ENCODE results near the gene IL18BP.

IL18BP gene

DNA sequence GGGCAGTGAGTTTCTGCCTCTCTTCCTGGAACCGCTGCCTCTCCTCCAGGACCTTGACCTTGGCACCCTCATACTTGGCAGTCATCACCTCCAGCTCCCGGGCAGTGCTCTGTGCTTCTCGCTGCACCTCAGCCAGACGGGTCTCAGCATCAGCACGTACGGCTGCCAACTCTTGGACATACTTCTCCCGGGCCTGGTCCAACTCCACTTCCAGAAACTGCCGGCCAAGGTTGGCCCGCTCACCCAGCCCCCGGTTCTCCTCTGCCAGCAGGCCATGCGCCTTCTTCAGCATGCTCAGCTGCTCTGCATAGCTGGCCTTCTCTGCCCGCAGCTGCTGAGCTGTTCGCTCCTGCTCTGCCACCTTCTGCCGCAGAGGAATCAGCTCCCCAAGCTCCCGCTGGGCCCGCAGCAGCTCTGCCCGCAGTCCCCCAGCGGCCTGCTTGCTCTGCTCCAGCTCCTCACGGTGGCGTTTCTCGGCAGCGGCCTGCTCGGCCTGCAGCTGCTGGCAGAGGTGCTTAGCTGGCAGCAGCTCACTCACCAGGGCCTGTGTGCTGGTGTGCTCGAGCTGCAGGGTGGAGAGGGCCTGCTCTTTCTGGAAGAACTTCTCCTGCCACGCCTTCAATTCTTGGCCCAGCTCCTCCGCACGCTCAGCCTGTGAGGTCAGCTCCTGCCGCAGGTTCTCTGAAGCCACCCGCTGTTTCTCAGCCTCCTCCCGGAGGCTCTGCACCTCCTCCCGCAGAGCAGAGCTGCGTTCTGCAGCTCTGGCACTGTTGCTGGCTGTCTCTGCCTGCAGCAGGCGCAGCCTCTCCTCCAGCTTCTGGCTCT, 14.4 kb downstream of the IL18BP start:
- no peak for DNase-seq (ENCODE audit: low read depth)

DNA sequence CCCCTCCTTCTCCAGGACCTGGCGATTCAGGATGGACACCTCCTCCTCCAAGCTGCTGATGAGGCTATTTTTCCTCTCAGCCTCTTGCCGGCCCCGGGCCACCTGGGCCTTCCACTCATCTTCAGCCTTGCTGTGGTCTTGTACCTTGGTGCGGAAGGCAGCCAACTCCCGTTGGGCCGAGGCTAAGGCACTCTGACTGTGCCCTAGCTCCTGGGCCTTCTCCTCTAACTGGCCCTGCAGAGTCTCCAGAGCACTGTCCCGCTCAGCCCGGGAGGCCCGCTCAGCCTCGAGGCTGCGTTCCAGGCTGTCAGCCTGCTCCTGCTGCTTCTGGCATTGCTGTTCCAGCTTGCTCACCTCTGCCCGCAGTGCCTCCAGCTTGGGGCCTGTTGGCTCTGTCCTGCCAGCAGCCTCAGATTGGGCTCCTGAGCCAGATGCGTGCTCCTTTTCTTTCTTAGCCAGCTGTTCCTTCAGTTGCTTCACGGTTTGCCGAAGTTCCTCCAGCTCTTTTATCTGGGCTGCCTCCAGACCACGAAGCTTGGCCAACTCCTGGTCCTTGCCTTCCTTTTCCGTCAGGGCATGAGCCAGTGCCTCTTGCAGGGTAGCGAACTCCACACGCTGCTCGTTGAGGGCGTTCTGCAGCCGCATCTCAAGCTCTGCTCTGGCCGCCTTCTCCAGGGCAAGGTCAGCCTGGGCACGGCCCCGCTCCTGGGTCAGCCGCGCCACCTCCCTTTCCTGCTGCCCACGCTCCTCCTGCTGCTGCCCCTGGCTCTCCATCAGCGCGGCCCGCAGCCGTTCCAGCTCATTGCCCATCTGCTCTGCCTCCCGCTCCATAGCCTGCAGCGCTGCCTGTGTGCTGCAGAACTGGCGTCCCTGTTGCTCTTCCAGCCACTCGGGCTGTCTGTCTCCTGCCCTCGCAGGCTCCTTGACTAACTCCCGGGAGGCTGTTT, 15.3 kb downstream of the IL18BP start:
- DNase-seq (ENCODE audit: low read depth) = no peak

- no peak for DNase-seq (ENCODE audit: low read depth)
Measured at GRCh38 chr11:72014761-72015320, 16.1 kb downstream of the IL18BP start.

DNA sequence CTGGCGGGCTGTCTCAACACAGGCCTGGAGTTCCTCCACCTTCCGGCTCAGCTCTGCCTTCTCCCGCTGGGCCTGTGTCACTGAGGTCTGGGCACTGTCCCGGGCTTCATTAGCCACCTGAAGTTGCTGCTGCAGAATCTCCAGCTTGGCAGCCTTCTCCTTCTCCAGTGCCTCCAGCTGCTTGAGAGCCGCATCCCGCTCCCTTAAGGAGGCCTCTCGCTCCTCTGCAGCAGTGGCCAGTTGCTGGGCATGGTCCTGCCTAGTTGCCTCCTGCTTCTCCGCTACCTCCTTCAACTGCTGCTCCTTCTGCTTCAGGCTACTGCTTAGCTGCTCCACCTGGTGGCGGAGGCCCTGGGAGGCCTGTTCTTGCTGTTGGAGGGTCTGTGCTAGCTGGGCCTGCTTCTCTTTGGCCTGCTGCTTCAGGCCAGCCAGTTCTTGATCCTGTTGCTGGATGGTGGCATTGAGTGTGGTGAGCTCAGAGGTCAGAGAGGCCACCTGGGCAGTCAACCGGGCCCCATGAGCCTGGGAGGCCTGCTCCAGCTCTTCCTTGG, 16.9 kb downstream of the IL18BP start:
- no peak for DNase-seq (ENCODE audit: low read depth)

DNA sequence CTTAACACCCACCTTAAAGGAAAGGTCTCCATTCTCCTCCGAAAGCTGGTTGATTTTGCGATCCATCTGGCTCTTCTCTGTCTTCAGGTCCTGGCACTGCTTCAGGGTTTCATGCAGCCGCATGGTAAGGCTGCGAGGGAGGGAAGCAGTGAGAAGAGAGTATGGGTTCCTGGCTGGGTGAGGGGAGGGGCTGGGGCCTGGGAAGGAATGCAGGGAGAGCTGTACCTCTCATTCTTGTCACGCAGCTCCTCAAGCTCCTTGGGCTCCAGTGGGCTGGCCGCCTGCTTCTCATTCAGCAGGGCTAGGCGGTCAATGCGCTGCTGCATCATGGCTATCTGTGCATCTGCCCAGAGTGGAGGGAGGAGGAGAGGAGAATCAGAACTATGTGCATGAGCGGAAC, 19.5 kb downstream of the IL18BP start:
- DNase-seq (ENCODE audit: low read depth) = no peak

- DNase-seq (ENCODE audit: low read depth) = no peak
Measured at GRCh38 chr11:72023335-72023734, 24.6 kb downstream of the IL18BP start.

DNA sequence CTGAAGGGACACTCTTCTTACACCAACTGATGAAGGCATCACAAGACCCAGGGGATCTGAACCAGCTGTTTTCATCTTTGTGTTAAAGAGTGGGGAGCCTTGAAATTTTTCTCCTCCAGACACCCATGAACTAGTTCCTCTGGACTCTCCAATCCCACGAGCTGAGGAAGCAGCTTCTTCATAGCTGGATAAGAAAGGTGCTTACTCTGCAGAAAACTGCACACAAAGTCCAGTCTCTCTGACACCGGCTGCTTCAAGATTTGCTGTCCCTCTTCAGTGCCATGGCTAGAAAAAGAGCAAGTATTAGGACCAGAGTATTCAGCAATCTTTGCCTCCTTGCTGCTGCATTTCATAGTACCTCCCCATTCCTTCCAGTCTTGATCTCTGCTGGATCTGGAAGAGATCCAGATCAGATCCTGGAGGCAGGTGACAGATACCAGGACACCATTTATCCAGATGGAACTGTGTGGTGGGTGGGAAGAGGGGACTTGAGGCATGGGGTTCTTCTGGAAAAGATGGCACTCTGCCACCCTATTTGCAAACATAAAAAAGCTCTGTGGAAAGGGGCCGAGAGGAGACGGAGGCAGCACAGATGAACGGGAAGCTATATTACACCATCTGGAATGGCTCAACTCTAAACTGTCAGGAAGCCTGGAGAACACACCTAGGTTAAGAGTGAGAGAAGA, 25.5 kb downstream of the IL18BP start:
- DNase-seq (ENCODE audit: low read depth) = no peak

DNA sequence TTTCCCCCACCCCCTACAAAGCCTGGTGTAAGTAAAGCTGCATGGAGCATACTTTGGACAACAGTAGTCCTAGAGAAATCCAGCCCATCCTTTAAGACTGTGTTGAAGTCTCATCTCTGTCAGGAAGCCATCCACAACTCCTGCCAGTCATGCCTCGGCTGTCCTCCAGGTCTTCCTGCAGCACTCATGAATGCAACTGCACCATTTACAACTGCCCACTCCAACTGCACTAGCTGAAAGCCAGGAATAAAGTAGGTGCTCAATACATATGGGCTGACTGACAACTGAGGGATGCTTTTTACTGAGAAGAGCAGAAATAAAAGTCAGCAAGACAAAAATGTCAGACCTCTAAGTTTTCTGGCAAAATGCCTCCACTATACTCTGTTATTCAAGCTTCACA, 27.4 kb downstream of the IL18BP start:
- DNase-seq (ENCODE audit: low read depth) = no peak

GRCh38 chr11:72030472-72031045, 31.9 kb downstream of the IL18BP start:
- DNase-seq (ENCODE audit: low read depth) = no peak

- DNase-seq (ENCODE audit: low read depth) = no peak
Measured at GRCh38 chr11:72036687-72037086, 38.0 kb downstream of the IL18BP start.

GRCh38 chr11:72037554-72038311, 39.0 kb downstream of the IL18BP start:
- DNase-seq (ENCODE audit: low read depth) = no peak

- no peak for DNase-seq (ENCODE audit: low read depth)
Measured at GRCh38 chr11:72038491-72038890, 39.8 kb downstream of the IL18BP start.

DNA sequence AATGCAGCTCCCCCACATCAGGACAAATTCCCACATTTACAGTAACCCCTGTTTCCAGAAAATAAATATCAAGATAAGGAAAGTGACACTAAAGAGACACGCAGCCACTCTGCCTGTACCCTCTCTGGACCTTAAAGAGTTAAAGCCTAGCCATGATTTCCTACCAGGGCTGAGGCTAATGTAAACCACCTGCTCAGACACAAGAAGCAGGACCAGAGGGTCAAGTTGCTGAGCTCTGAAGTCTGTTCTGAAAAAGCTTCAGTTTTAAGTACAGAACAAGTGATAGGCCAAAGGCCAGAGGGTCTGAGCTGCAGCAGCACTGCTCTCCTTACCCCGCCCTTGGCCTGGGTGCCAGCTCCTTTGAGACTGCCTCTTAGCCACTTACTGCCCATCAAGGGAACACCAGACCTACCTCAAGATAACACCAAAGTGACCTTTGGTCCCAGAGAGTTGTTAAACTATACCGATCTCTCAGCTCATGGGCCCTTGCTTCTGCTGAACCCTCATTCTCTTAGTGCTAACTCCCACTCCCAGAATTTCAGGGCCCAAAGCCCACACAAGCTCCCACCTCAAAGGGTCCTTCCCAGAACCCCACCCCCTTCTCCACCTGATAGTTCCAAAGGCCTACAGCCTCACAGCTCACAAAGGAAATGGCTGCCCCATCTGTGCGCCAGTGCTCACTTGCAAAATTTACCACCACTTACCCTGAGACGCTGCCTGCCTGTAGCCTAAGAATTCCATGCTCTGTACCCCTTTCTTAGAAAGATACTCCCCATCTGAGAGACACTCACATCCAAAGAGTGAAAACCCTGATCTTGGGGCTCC, 40.5 kb downstream of the IL18BP start:
- DNase-seq (ENCODE audit: low read depth) = no peak

DNA sequence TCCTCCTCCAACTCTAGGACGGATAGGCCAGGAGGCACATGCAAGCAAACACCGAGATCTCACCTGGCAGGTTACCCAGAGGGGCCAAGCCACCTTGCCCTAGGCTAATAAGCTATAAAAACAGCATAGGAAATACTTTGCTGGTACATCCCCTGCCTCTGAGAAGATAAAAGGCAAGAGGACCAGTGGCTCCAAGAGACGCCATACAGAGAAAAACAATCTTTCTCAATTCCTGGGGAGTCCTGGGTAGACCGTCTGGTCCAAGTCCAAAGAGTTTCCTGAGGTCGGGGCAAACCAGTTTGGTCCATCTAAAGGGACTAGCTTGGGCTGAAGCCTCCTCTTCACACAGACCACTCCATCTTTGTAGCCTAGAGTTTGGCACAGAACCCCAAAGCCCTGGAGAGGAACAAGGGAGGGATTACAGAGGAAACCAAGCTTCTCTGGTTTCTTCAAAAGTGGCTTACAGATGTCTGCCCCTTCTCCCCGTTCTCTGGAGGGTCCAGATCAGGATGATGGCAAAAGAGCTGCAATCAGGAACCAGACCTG, 41.2 kb downstream of the IL18BP start:
- no peak for DNase-seq (ENCODE audit: low read depth)

DNA sequence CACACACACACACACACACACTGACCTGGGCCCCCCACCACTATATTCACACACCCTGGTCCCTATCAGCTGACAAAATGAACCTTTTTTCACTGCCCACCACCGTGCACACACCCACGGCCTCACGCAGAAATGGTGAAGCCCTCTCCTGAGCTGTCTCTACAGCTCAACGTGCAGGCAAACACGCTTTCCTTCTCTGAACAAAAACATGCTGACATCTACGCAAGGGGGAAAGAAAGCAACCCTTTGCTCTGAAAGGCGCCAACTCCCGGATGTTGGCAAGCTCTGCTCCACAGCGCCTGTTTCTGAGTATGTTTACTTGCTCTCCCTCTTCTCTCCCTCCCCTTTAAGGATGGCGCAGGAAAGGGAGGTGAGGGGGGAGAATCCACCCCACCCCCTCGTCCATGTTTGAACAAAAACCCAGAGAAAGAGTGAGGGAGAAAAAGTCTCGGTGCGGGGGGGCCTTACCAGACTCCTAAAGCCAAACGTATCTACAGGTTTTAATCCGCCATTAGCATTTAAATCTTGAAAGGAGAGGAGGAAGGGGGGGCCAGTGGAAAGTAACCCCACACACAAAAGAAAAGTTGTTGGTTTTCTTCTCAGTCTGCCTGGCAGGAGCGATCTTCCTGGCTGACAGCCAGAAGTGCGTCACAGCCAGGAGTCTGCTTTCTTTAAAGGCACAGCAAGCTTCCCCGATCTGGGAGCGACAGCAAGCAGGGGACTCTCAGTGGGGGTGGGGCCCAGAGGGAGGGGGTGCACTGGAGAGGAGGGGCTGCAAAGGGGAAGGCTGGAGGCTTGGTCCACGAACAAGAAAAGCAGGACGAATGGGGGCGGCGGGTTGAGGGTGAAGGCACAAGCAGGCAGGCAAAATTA, 42.0 kb downstream of the IL18BP start:
- DNase-seq (ENCODE audit: low read depth) = peak; percentile 62

DNA sequence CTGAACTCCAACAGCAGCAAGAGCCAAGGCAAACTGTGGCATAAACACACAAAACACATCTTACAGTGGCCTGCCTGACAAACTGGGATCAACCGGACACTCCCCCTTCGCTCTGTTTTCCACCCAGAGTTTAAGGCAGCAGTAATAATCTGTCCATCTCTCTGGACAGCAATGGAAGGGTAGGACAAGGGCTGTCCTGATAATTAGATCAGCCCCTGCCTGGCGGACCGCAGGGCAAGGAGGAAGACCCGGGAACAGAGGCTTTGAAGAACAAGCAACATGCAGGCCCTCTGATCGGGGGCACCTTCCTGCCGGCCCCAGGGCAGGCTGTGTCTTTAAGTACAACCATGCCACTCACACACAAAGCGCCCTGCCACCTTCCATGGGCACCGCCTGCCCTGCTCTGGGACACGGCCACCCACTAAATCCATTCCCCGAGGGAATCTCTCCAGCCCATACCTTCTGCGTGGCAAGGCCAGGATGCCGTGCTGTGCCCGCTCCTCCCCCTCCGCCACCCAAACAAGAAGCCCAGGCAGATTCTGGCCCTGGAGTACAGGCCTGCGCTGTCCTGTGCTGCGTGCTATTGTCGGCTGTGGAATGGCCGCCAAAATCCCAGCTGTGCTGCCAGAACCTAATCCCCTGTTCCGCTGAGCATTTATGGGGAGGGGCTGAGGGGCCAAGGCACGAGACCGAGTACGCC, 42.8 kb downstream of the IL18BP start:
- DNase-seq (ENCODE audit: low read depth) = peak; percentile 17

DNA sequence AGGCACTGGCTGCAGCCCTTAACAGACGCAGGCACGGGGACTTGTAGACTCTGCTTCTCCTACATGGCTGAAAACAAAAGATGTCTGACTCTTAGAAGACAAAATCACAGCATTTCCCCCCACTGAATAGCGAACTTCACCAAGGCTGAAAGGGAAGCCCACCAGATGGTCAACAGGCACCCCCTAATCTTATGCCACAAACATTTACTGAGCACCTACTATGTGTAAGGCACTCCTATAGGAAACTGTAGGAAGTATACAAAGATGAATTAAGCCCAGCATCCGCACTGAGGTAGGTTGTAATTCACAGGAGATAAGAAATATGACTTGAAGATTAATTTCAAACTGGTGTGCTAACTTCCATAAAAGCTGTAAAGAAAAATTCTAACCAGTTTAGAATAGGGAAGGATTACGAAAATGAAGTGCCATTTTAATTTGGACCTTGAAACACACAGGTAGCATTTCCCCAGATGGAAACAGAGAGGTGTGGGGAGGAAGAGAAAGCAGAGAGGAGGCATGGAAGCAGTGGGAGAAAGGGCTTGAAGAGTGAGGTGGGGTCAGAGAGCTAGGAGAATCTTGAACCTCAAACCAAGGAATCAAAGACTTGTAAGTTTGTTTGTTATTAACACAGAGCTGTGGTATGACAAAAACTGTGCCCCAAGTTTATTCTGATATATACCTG, 43.5 kb downstream of the IL18BP start:
- no peak for DNase-seq (ENCODE audit: low read depth)

All from activated T-helper 9 cell treated with anti-CD3 and anti-CD28 coated beads, Interleukin-2, amount 50 U/mL, for 16 hours (primary cell).